ENCODE results near the gene HBS1L.
A peak's percentile ranks its signal among the peaks of the same experiment; 100 is the strongest.

Gene HBS1L

GRCh38 chr6:134943522-134944111 is 111.0 kb downstream of the HBS1L start:
- no peak for DNase-seq

- peak; percentile 75 to 77 for DNase-seq
These were observed 115.7 kb downstream of the HBS1L start for GRCh38 chr6:134938896-134939295.

- DNase-seq, result no peak
These were observed 117.2 kb downstream of the HBS1L start for GRCh38 chr6:134937426-134937825.

- no peak for DNase-seq
These were observed 117.7 kb downstream of the HBS1L start for GRCh38 chr6:134936931-134937330.

- no peak for DNase-seq
These were observed 118.1 kb downstream of the HBS1L start for GRCh38 chr6:134936476-134936875.

- no peak for DNase-seq
These were observed 119.7 kb downstream of the HBS1L start for GRCh38 chr6:134934793-134935485.

GRCh38 chr6:134932535-134933470 is 121.8 kb downstream of the HBS1L start:
- DNase-seq, result no peak

- no peak for DNase-seq
These were observed 122.5 kb downstream of the HBS1L start for GRCh38 chr6:134932098-134932497.

- no peak for DNase-seq
These were observed 124.2 kb downstream of the HBS1L start for GRCh38 chr6:134930463-134930862.

GRCh38 chr6:134928151-134928900 is 126.3 kb downstream of the HBS1L start:
- no peak for DNase-seq

- no peak for DNase-seq
These were observed 128.8 kb downstream of the HBS1L start for GRCh38 chr6:134925800-134926199.

- DNase-seq, result no peak
These were observed 132.8 kb downstream of the HBS1L start for GRCh38 chr6:134921721-134922261.

- DNase-seq, result no peak
These were observed 133.3 kb downstream of the HBS1L start for GRCh38 chr6:134921276-134921675.

- no peak for DNase-seq
These were observed 134.2 kb downstream of the HBS1L start for GRCh38 chr6:134920422-134920821.

- no peak for DNase-seq
These were observed 136.1 kb downstream of the HBS1L start for GRCh38 chr6:134918418-134918961.

- no peak for DNase-seq
These were observed 143.1 kb downstream of the HBS1L start for GRCh38 chr6:134911547-134911946.

GRCh38 chr6:134910593-134910935 is 144.1 kb downstream of the HBS1L start:
- no peak for DNase-seq
